Adrenal gland (tissue), 5 donors: ENCODE measurements around the gene TMEM139.

Source experiments
- CTCF ChIP-seq, 6 experiments: fragments of 450-650 bp in 4 of 6; fragments of 200-600 bp in 2 of 6; sonication (generic) in 1 of 6; IDR thresholded peaks; 1 replicate in 5 of 6; 2 replicates in 1 of 6; pipeline versions ENCODE4 v1.5.1 to v1.8.0; 2016 to 2021; ENCODE audit warnings: antibody characterized with exemption in 6 of 6, mild to moderate bottlenecking in 2 of 6, moderate library complexity in 1 of 6
- POLR2A ChIP-seq, 2 donors: fragments of 450-650 bp; IDR thresholded peaks; one replicate each; pipeline ENCODE4 v1.6.1; 2017; ENCODE audit warnings: antibody characterized with exemption in 2 of 2, mild to moderate bottlenecking in 2 of 2, moderate library complexity in 1 of 2
- donor health status: DM: no; HTN: no; CAD: no.

DNA sequence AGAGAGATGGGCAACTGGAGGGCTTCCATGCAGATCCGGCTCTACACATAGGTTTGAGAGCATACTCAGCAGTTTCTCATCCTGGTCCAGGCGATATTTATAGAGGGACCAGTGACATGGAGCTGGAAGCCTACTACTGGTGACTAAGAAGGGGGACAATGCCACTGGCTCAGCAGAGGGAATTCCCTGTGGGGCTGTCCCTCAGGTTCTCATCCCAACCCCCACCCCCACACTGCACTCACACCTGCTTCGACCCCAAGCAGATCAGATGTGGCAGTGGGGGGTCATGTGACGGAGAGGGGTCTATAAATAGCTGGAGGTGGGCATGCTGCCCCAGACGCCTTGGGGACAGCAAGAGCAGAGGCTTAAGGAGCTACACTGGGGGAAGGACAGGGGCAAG lies 31.0 kb downstream of the TMEM139 start, which contains the start of gene CLCN1:
- no peak for TF ChIP-seq CTCF (IDR thresholded peaks at IDR 0.05)
- TF ChIP-seq POLR2A (IDR thresholded peaks at IDR 0.05) = no peak
